ENCODE data around the gene LZTR1.

GRCh38 chr22:20975541-20976290 lies 6.4 kb upstream of the LZTR1 start:
- TF ChIP-seq, protein P1, sequence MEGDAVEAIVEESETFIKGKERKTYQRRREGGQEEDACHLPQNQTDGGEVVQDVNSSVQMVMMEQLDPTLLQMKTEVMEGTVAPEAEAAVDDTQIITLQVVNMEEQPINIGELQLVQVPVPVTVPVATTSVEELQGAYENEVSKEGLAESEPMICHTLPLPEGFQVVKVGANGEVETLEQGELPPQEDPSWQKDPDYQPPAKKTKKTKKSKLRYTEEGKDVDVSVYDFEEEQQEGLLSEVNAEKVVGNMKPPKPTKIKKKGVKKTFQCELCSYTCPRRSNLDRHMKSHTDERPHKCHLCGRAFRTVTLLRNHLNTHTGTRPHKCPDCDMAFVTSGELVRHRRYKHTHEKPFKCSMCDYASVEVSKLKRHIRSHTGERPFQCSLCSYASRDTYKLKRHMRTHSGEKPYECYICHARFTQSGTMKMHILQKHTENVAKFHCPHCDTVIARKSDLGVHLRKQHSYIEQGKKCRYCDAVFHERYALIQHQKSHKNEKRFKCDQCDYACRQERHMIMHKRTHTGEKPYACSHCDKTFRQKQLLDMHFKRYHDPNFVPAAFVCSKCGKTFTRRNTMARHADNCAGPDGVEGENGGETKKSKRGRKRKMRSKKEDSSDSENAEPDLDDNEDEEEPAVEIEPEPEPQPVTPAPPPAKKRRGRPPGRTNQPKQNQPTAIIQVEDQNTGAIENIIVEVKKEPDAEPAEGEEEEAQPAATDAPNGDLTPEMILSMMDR (conservative IDR thresholded peaks at IDR 0.05; ENCODE audit: low read depth, low read length) = no peak
- TF ChIP-seq POLR2A (IDR thresholded peaks at IDR 0.05; ENCODE audit: low read depth, low read length) (no peak), MAZ (IDR thresholded peaks at IDR 0.05; ENCODE audit: borderline replicate concordance, low read depth, low read length) (no peak), RAD21 (IDR thresholded peaks at IDR 0.05; ENCODE audit: low read length) (no peak), RFX5 (IDR thresholded peaks at IDR 0.05; ENCODE audit: low read depth, low read length) (no peak), SMC3 (IDR thresholded peaks at IDR 0.05; ENCODE audit: low read depth, low read length) (no peak), MAFK (IDR thresholded peaks at IDR 0.05; ENCODE audit: low read depth, low read length) (no peak), CHD1 (IDR thresholded peaks at IDR 0.05; ENCODE audit: low read depth, low read length) (no peak), CEBPB (IDR thresholded peaks at IDR 0.05; ENCODE audit: low read depth, low read length) (no peak)
